ENCODE data around the gene UBE2E2. TPM values are rescaled to one million over a fixed set of nuclear protein-coding genes. Genes with fewer than 3 reads are reported as not detected.

The UBE2E2 gene
- polyA plus RNA-seq, 1 donor from 2014 or later: 19.8 TPM

- Histone ChIP-seq H3F3A (ENCODE audit: insufficient read depth, low read length, poor library complexity, severe bottlenecking) (no peaks in the 10 kb centered on the region), H3K27me3 (ENCODE audit: insufficient read depth, low read depth, low read length) (peaks cover 17% of the 10 kb centered on the region), H3K36me3 (ENCODE audit: insufficient read depth, low read length) (no peaks in the 10 kb centered on the region), H2AFZ (ENCODE audit: low read depth, low read length) (no peak overlapping the region), H3K4me2 (ENCODE audit: low read length) (no peak overlapping the region), H3K27ac (ENCODE audit: low read length) (no peak overlapping the region), H3K9me2 (ENCODE audit: insufficient read depth, low read length) (no peaks in the 10 kb centered on the region), H3K9ac (ENCODE audit: low read length) (no peak overlapping the region), H4K20me1 (ENCODE audit: insufficient read depth) (no peaks in the 10 kb centered on the region), H3K9me3 (ENCODE audit: low read length) (no peaks in the 10 kb centered on the region), H3K4me3 (ENCODE audit: low read length) (no peak overlapping the region), H3K79me2 (replicated peaks; ENCODE audit: insufficient read depth, low read length) (no peaks in the 10 kb centered on the region)
- TF ChIP-seq MXI1 (conservative IDR thresholded peaks at IDR 0.05; ENCODE audit: poor library complexity, severe bottlenecking) (no peak), POLR2AphosphoS5 (IDR thresholded peaks at IDR 0.05) (no peak), RAD21 (conservative IDR thresholded peaks at IDR 0.05) (no peak), SMC3 (conservative IDR thresholded peaks at IDR 0.05; ENCODE audit: poor library complexity) (no peak), TAF1 (IDR thresholded peaks at IDR 0.05; ENCODE audit: low read depth) (no peak), REST (IDR thresholded peaks at IDR 0.05; ENCODE audit: borderline replicate concordance) (no peak), EZH2 (IDR thresholded peaks at IDR 0.05; ENCODE audit: borderline replicate concordance, insufficient read depth, low read length, poor library complexity, severe bottlenecking) (no peak), EP300 (conservative IDR thresholded peaks at IDR 0.05; ENCODE audit: poor library complexity, severe bottlenecking) (no peak)
- TF ChIP-seq, protein P1, sequence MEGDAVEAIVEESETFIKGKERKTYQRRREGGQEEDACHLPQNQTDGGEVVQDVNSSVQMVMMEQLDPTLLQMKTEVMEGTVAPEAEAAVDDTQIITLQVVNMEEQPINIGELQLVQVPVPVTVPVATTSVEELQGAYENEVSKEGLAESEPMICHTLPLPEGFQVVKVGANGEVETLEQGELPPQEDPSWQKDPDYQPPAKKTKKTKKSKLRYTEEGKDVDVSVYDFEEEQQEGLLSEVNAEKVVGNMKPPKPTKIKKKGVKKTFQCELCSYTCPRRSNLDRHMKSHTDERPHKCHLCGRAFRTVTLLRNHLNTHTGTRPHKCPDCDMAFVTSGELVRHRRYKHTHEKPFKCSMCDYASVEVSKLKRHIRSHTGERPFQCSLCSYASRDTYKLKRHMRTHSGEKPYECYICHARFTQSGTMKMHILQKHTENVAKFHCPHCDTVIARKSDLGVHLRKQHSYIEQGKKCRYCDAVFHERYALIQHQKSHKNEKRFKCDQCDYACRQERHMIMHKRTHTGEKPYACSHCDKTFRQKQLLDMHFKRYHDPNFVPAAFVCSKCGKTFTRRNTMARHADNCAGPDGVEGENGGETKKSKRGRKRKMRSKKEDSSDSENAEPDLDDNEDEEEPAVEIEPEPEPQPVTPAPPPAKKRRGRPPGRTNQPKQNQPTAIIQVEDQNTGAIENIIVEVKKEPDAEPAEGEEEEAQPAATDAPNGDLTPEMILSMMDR (IDR thresholded peaks at IDR 0.05; ENCODE audit: poor library complexity, severe bottlenecking): no peak
Observed at GRCh38 chr3:23199649-23200048, 3.5 kb upstream of the UBE2E2 start.

DNA sequence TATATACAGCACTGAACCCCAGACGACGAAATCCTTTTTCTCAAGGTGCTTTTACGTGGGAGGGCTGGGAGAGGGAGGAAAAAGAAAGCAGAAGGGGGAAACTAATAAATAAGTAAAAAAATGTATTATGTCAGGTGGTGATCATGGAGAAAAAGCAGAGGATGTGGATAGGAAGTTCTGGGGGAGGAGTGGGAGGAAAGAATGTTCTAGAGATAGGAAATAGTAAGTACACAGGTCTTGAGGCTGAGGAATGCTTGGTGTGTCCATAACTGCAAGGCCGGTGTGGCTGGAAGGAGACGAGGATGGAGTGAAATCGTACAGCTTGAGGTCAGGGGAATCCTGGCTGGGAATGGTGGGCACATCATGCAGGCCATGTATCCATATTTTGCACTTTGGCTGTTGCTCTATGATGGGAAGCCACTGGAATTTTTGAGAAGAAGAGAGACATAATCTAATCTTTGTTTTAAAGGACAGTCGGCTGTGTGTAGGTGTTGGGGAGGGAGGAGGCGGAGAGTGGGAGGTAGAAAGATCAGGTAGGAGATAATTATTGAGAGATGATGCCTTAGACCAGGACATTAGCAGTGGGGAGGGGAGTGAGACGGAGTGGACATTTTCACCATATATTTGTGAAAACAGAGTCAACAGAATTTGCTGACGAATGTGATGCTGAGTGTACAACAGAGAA, 1.8 kb upstream of the UBE2E2 start:
- TF ChIP-seq REST (IDR thresholded peaks at IDR 0.05; ENCODE audit: borderline replicate concordance) (no peak), RAD21 (conservative IDR thresholded peaks at IDR 0.05) (no peak), TAF1 (IDR thresholded peaks at IDR 0.05; ENCODE audit: low read depth) (no peak), SMC3 (conservative IDR thresholded peaks at IDR 0.05; ENCODE audit: poor library complexity) (no peak), POLR2AphosphoS5 (IDR thresholded peaks at IDR 0.05) (no peak), EZH2 (IDR thresholded peaks at IDR 0.05; ENCODE audit: borderline replicate concordance, insufficient read depth, low read length, poor library complexity, severe bottlenecking) (no peak), MXI1 (conservative IDR thresholded peaks at IDR 0.05; ENCODE audit: poor library complexity, severe bottlenecking) (no peak), EP300 (conservative IDR thresholded peaks at IDR 0.05; ENCODE audit: poor library complexity, severe bottlenecking) (no peak)
- TF ChIP-seq, protein P1 (IDR thresholded peaks at IDR 0.05; ENCODE audit: poor library complexity, severe bottlenecking): no peak

More for the DNA sequence above, 1.8 kb upstream of the UBE2E2 start:
- Histone ChIP-seq H3K36me3 (ENCODE audit: insufficient read depth, low read length) (no peaks in the 10 kb centered on the region), H3K4me3 (ENCODE audit: low read length) (no peak overlapping the region), H3F3A (ENCODE audit: insufficient read depth, low read length, poor library complexity, severe bottlenecking) (no peaks in the 10 kb centered on the region), H3K27ac (ENCODE audit: low read length) (no peak overlapping the region), H4K20me1 (ENCODE audit: insufficient read depth) (no peaks in the 10 kb centered on the region), H3K4me2 (ENCODE audit: low read length) (no peak overlapping the region), H2AFZ (ENCODE audit: low read depth, low read length) (no peak overlapping the region), H3K9ac (ENCODE audit: low read length) (no peak overlapping the region), H3K9me2 (ENCODE audit: insufficient read depth, low read length) (no peaks in the 10 kb centered on the region), H3K79me2 (replicated peaks; ENCODE audit: insufficient read depth, low read length) (no peaks in the 10 kb centered on the region), H3K9me3 (ENCODE audit: low read length) (no peaks in the 10 kb centered on the region), H3K27me3 (ENCODE audit: insufficient read depth, low read depth, low read length) (peaks cover 26% of the 10 kb centered on the region)
